Measurements from ENCODE around the gene PPCS. TPM values are rescaled to one million over a fixed set of nuclear protein-coding genes. Genes with fewer than 3 reads are reported as not detected.

Gene PPCS
- total and polyA plus RNA-seq, 9 of the 15 experiments (the other 6 are each of a cell fraction or from before 2014, with no cell fraction given): 7.9 to 34.6 (median 14.8) TPM

- no peak for TF ChIP-seq IRF2 (CRISPR knock-in tag; IDR thresholded peaks at IDR 0.05)
- TF ChIP-seq NFYB (IDR thresholded peaks at IDR 0.05; ENCODE audit: extremely low read depth, insufficient read length): no peak
- no peak for TF ChIP-seq RNF2 (IDR thresholded peaks at IDR 0.05)
- no peak for TF ChIP-seq GABPB1 (CRISPR knock-in tag; IDR thresholded peaks at IDR 0.05)
- TF ChIP-seq, protein P1, sequence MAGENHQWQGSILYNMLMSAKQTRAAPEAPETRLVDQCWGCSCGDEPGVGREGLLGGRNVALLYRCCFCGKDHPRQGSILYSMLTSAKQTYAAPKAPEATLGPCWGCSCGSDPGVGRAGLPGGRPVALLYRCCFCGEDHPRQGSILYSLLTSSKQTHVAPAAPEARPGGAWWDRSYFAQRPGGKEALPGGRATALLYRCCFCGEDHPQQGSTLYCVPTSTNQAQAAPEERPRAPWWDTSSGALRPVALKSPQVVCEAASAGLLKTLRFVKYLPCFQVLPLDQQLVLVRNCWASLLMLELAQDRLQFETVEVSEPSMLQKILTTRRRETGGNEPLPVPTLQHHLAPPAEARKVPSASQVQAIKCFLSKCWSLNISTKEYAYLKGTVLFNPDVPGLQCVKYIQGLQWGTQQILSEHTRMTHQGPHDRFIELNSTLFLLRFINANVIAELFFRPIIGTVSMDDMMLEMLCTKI (IDR thresholded peaks at IDR 0.05; ENCODE audit: partially characterized antibody): no peak
- TF ChIP-seq, protein P2, sequence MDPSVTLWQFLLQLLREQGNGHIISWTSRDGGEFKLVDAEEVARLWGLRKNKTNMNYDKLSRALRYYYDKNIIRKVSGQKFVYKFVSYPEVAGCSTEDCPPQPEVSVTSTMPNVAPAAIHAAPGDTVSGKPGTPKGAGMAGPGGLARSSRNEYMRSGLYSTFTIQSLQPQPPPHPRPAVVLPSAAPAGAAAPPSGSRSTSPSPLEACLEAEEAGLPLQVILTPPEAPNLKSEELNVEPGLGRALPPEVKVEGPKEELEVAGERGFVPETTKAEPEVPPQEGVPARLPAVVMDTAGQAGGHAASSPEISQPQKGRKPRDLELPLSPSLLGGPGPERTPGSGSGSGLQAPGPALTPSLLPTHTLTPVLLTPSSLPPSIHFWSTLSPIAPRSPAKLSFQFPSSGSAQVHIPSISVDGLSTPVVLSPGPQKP (CRISPR knock-in tag; IDR thresholded peaks at IDR 0.05): no peak
- TF ChIP-seq, protein P3, sequence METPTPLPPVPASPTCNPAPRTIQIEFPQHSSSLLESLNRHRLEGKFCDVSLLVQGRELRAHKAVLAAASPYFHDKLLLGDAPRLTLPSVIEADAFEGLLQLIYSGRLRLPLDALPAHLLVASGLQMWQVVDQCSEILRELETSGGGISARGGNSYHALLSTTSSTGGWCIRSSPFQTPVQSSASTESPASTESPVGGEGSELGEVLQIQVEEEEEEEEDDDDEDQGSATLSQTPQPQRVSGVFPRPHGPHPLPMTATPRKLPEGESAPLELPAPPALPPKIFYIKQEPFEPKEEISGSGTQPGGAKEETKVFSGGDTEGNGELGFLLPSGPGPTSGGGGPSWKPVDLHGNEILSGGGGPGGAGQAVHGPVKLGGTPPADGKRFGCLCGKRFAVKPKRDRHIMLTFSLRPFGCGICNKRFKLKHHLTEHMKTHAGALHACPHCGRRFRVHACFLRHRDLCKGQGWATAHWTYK (CRISPR knock-in tag; IDR thresholded peaks at IDR 0.05): no peak
- TF ChIP-seq BRD4 (IDR thresholded peaks at IDR 0.05): no peak
- no peak for TF ChIP-seq ZNF778 (CRISPR knock-in tag; IDR thresholded peaks at IDR 0.05)
- Histone ChIP-seq H3K9me1 (ENCODE audit: control insufficient read depth, insufficient read depth, low read length) (no peaks in the 10 kb centered on the region), H2AFZ (ENCODE audit: low read depth, low read length) (no peak overlapping the region), H3K9ac (ENCODE audit: insufficient read depth in 1 of 2, low read depth in 2 of 2, low read length in 2 of 2) (no peak overlapping the region), H3K9me3 (replicated peaks; ENCODE audit: control insufficient read depth, insufficient read depth, low read depth, low read length) (peaks cover 4% of the 10 kb centered on the region), H3K27ac (ENCODE audit: extremely low read depth, low read depth, low read length) (no peak overlapping the region), H3K27me3 (ENCODE audit: control insufficient read depth in 2 of 2, insufficient read depth in 2 of 2, low read length in 2 of 2) (peaks cover 0 to 5% of the 10 kb centered on the region in 2 experiments; a peak in 2 of 5 replicates), H3K4me1 (replicated peaks in 1 of 2; ENCODE audit: control insufficient read depth in 2 of 2, insufficient read depth in 2 of 2, low read length in 2 of 2) (peaks cover 0 to 18% of the 10 kb centered on the region in 2 experiments; a peak in 3 of 5 replicates), H4K20me1 (replicated peaks; ENCODE audit: control insufficient read depth, insufficient read depth, low read length) (no peaks in the 10 kb centered on the region), H3K4me3 (no peak overlapping the region), H3K36me3 (ENCODE audit: control insufficient read depth, insufficient read depth, low read length) (peaks cover 14% of the 10 kb centered on the region; the same call in 1 of the 3 replicates), H3K4me2 (ENCODE audit: insufficient read depth, low read length) (no peak overlapping the region), H3K79me2 (ENCODE audit: control insufficient read depth, insufficient read depth, low read length) (peaks cover 10% of the 10 kb centered on the region; the same call in 2 of the 3 replicates)
- CTCF ChIA-PET (ENCODE audit: low intra/inter-chr PET ratio): no interaction called here
- ATAC-seq: no peak
- FAIRE-seq: no peak
- POLR2A ChIA-PET: interaction anchor here (1.1 kb wide), 1 partner anchor 15 kb away, joined by 3 read pairs; no protein-coding TSS in a partner anchor
- no TSS peak for BruUV-seq (replicated peaks)
- in situ Hi-C loops (cut with MboI): no loop called here
- no peak for DNase-seq (ENCODE audit: extremely low read depth in 1 of 4, low spot score in 3 of 4)
- 42% methylated on average over 5 of the region's 5 CpGs for WGBS (ENCODE audit: insufficient coverage, low coverage, missing lambda C conversion rate)
- intact Hi-C loops (cut with micrococcal nuclease): no loop called here
These were observed 1.9 kb upstream of the PPCS start for GRCh38 chr1:42454403-42454802.

Data from K562 (cell line).